AML-193 (cell line): Measurements from ENCODE around the gene KBTBD13.
"Not testable (repeated sequence)": the region's sequence is repeated elsewhere in the genome, so short reads cannot be mapped to it uniquely, and the experiment has no call there.

Experiments
- DNase-seq, 2 experiments: peaks; one replicate each; lab custom pipeline; 2025; lab: John Stamatoyannopoulos, UW

The KBTBD13 gene

DNA sequence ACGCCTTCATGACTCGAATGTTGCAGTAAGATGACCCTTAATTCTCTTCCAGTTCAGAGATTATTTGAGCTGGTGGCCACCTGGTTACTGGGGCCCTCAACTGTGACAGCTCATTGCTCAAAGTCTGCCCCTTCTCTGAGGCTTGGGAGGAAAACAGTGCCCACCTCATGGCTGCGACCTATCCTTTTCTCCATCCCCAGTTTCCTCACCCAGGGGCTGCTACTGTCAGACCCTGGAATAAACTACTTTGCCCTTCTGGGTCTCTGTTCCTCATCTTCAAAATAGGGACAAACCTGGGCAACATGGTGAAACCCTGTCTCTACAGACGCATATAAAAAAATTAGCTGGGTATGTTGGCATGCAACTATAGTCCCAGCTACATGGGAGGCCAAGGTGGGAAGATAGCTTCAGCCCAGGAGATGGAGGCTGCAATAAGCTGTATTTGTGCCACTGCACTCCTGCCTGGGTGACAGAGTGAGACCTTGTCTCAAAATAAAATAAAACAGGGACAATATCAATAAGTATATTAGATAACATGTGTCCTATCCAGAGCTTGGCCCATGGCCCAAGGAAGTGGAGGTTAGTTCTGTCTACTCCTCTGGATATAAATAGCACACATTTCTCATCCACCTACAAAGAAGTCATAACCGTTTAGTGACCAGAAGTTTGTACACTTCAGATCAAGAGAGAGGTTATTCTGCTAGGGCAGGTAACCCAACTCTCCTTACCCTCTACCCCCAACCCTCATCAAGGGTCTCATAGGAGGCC is 6.6 kb upstream of the KBTBD13 start:
- DNase-seq, result no peak

DNA sequence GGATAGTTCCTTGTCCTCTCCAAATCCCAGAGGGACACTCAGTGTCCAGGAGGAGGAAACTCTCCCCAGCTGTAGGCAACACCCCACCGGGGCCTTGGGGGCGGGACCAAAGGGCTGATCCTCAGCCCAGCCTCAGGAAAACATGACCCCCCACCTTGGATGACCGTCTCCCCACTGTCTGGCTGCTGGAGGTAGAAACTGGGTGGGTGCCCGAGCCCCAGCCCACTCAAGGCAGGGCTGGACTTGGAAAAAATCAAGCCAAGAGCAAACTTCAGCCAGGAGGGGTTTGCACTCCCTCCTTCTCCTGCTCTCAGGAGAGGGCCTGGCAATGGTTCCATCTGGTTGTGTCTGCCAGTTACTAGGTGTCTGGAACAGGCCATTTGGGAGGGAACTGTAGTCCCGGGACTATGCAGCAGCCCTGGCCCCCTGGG is 5.2 kb upstream of the KBTBD13 start:
- DNase-seq, result no peak

DNA sequence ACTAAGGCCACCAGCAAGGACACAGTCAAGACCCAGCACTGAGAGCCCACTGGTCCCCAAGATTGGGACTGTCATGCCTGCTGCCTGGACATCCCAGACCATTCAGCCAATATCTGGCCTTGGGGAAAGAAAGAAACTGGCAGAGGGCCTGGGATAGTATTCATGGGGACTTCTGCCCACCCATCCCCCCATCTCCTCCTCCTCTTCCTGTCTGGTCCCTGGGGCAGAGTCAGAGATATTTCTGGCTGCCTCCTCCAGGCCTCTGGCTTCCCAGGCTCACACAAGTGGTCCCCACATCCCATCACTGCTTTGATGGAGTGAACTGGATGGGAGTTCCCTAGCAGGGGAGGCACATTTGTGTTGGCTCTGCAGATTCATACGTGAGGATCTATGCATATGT is 4.5 kb upstream of the KBTBD13 start:
- no peak for DNase-seq

GRCh38 chr15:65072617-65073016 is 3.9 kb upstream of the KBTBD13 start:
- DNase-seq, result no peak

DNA sequence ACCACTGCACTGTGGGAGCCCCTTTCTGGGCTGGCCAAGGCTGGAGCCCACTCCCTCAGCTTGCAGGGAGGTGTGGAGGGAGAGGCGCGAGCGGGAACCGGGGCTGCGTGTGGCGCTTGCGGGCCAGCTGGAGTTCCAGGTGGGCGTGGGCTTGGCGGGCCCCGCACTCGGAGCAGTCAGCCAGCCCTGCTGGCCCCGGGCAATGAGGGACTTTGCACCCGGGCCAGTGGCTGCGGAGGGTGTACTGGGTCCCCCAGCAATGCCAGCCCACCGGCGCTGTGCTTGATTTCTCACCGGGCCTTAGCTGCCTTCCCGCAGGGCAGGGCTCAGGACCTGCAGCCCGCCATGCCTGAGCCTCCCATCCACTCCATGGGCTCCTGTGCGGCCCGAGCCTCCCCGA is 1.6 kb upstream of the KBTBD13 start:
- not testable (repeated sequence) for DNase-seq

GRCh38 chr15:65075607-65076395 is 745 bp upstream of the KBTBD13 start:
- not testable (repeated sequence) for DNase-seq

GRCh38 chr15:65077291-65077980 is 890 bp downstream of the KBTBD13 start:
- DNase-seq, result no peak

DNA sequence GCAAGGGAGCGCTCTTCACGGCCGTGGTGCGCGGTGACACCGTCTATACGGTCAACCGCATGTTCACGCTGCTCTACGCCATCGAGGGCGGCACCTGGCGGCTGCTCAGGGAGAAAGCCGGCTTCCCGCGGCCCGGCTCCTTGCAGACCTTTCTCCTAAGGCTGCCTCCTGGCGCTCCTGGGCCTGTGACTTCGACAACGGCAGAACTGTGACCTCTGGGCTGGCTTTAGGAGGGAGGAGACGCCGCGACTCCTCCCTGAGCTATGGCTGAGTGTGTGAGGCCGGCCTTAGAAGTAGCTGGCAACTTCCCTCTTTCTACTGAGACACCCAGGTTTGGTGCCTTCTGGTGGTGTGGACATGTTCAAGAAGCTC is 1.4 kb downstream of the KBTBD13 start:
- no peak for DNase-seq

DNA sequence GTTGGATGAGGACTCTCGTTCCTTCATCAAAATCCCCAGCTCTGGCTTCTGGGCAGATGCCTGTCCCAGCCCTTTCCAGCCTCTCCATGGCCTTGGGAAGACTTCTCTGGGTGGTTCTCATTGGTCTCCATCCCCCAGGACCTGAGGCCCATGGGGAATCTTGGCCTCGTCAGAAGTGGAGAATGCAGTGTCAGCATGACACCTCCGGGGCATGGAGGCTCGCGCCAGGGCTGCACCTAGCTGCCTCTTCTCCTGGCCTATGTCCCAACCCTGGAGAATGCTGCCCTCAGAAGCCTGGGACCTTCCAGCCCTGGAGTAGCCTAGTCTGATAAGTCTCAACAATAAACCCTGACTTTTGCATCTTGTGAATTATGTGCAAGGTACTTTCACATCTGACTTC is 3.0 kb downstream of the KBTBD13 start:
- no peak for DNase-seq

GRCh38 chr15:65081270-65081669 is 4.7 kb downstream of the KBTBD13 start:
- DNase-seq, result no peak

- no peak for DNase-seq
Observed at GRCh38 chr15:65081758-65082157, 5.2 kb downstream of the KBTBD13 start.

- no peak for DNase-seq
Observed at GRCh38 chr15:65082303-65082953, 5.9 kb downstream of the KBTBD13 start.

GRCh38 chr15:65083262-65083701 is 6.7 kb downstream of the KBTBD13 start:
- no peak for DNase-seq

GRCh38 chr15:65084500-65085206 is 8.1 kb downstream of the KBTBD13 start:
- DNase-seq, result no peak

GRCh38 chr15:65085207-65085753 is 8.7 kb downstream of the KBTBD13 start:
- no peak for DNase-seq

DNA sequence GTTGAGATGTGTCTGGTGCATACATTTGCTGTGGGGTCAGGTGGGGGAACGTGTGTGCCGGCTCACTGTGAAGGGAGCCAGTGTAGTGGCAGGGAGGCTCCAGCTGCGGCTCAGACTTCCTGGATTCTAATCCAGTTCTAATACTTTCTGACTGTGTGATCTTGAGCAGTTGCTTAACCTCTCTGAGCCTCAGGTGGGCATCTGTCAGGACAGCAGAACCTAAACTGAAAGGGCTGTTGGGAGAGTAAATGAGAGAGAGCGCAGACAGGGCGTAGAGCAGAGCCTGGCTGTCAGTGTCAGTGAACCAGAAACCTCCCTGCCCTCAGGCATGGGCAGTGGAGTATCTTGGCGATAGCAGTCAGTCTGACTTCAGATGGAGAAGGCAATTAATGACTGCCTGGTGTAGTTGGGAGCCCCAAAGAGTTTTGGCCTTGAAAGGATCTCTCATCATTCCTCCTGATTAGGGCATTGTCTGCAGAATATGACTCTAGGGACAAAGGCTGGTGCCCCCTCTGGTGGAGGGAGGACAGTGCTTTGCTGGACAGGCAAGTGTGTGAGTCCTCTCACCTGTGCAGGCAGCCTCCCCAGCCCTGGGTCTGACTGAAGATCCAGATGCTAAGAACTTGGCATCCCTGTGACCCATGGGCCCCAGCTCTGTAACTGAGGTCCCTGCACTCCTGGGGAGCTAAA is 9.6 kb downstream of the KBTBD13 start:
- DNase-seq, result peak in 1 of 2 experiments; percentile 6

DNA sequence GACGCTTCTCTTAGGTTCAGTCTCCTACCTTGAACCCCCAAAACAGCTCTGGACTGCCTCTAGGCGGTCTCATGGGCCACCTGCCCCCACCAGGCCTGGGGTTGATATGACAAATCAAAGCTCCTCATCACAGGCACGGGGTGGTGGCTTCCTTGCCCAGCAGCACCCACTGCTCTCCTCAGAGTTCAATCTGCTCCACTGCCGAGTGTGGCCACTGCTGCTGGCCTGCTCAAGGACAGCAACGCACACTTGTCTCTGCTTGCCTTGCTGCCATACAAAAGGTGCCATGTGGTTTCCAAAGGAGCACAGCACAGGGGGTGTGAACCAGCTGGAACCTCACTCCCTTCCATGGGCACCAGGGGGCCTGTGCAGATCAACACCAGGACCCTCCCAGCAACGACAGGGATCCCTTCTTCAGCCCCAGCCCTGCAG is 10.2 kb downstream of the KBTBD13 start:
- no peak for DNase-seq

DNA sequence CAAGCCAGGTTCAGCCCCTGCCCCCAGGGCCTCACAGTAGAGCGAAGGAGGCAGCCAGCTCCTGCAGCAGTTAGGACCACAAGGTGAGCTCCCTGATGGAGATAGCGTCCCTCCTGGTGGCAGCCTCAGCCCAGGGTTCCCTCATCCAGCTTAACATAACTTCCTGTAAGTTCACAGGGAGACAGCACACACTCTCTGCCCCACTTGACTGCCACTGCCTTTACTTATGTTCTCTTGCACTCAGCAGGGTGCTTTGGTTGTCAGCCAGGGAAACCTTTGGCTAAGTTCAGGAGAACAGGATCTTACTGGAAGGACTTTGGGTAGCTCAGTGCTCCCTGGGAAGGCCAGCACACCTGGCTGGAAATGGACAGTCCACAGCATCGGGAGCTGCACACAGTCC is 10.9 kb downstream of the KBTBD13 start:
- no peak for DNase-seq

- no peak for DNase-seq
Observed at GRCh38 chr15:65087873-65088642, 11.5 kb downstream of the KBTBD13 start.

DNA sequence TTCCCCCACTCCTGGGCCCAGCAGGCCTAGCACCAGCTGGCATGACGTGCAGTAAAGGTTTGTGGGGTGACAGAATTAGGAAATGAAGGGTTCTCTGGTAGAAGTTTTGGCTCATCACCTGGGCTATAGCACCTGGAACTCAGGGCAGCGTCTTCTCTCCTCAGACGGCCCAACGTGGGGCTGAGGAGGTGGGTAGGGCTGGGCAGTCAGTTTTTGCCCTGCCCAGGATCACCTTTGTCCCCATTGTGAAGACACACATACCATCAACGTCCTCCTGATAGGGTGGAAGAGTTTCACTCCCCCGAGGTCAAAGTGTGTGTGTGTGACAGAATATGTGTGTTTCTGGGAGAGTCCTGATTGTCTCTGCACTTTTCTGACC is 12.1 kb downstream of the KBTBD13 start:
- no peak for DNase-seq
